K562 (cell line): ENCODE results near the gene TIPARP. TPM values are rescaled to one million over a fixed set of nuclear protein-coding genes. Genes with fewer than 3 reads are reported as not detected.

ENCODE experiments used
- ATAC-seq: fragments of 200-7000 bp; cut with Tn5 transposase; 3 replicates; pipeline ENCODE4 v1.9.1; 2020; ENCODE audit warnings: moderate library complexity
- BruUV-seq: library from RNA; stranded (reverse); fragments of 400-500 nt; replicated peaks from 2 replicates; lab custom pipeline; 2021; lab: Mats Ljungman, UMichigan
- CTCF ChIA-PET: fragments of 300-600 bp; formaldehyde crosslinking; extraction: SDS; loops from one replicate; lab custom pipeline; 2021; ENCODE audit warnings: low intra/inter-chr PET ratio; lab: Yijun Ruan, JAX
- POLR2A ChIA-PET: fragments of 300-600, 350-650 bp; sonication (Branson Sonifier 250); formaldehyde crosslinking; extraction: SDS; loops from one replicate; lab custom pipeline; 2021; ENCODE audit warnings: antibody characterized with exemption, inconsistent platforms; lab: Yijun Ruan, JAX
- DNase-seq, 4 experiments: peaks; one replicate each; pipeline versions ENCODE4 v3.0.0 to v3.0.0-alpha.2; 2011 to 2018; ENCODE audit warnings: low spot score in 3 of 4, mixed read lengths in 3 of 4; ENCODE audit errors: extremely low read depth in 1 of 4
- FAIRE-seq: peaks from 2 replicates; lab custom pipeline; 2011; peaks lifted over from hg19 to GRCh38; lab: Jason Lieb, UNC
- H2AFZ ChIP-seq: 2 replicates; pipeline ENCODE4 v1.6.0; 2011; ENCODE audit warnings: low read depth, low read length, control low read depth, inconsistent platforms
- H3K27ac ChIP-seq: fragments of 200-600 bp; 3 replicates; pipeline ENCODE4 v1.8.0; 2011; ENCODE audit warnings: low read depth, mild to moderate bottlenecking, control low read depth, inconsistent platforms, low read length, moderate library complexity, mixed read lengths; ENCODE audit errors: extremely low read depth
- H3K27me3 ChIP-seq, 2 experiments: fragments of 300-600 bp in 1 of 2; 2 replicates in 1 of 2; 3 replicates in 1 of 2; pipeline versions ENCODE4 v1.6.0 to v1.8.0; 2011; ENCODE audit warnings: inconsistent platforms in 2 of 2, low read length in 2 of 2, mild to moderate bottlenecking in 1 of 2, mixed read lengths in 1 of 2, moderate library complexity in 1 of 2; ENCODE audit not compliant: control insufficient read depth in 2 of 2, insufficient read depth in 2 of 2
- H3K36me3 ChIP-seq: fragments of 300-600 bp; 3 replicates; pipeline ENCODE4 v1.8.0; 2011; ENCODE audit warnings: mild to moderate bottlenecking, low read length, inconsistent platforms; ENCODE audit not compliant: control insufficient read depth, insufficient read depth
- H3K4me1 ChIP-seq, 2 experiments: fragments of 200-600 bp in 1 of 2; replicated peaks in 1 of 2; 2 replicates in 1 of 2; 3 replicates in 1 of 2; pipeline versions ENCODE4 v1.5.1 to v1.8.0; 2011; ENCODE audit warnings: inconsistent platforms in 2 of 2, low read length in 2 of 2, mild to moderate bottlenecking in 1 of 2, mixed read lengths in 1 of 2, moderate library complexity in 1 of 2; ENCODE audit not compliant: control insufficient read depth in 2 of 2, insufficient read depth in 2 of 2
- H3K4me2 ChIP-seq: 2 replicates; pipeline ENCODE4 v1.6.1; 2011; ENCODE audit warnings: low read length, control low read depth, inconsistent platforms, mixed read lengths; ENCODE audit not compliant: insufficient read depth
- H3K4me3 ChIP-seq: fragments of 200-600 bp; sonication (generic), shearing (Covaris generic); 2 replicates; pipeline ENCODE4 v1.5.1; 2016; ENCODE audit warnings: control low read depth, inconsistent platforms
- H3K79me2 ChIP-seq: fragments of 200-600 bp; 3 replicates; pipeline ENCODE4 v1.8.0; 2011; ENCODE audit warnings: low read length, inconsistent platforms; ENCODE audit not compliant: control insufficient read depth, insufficient read depth
- H3K9ac ChIP-seq, 2 experiments: 2 replicates each; pipeline versions ENCODE4 v1.6.0 to v1.6.1; 2011; ENCODE audit warnings: low read depth in 2 of 2, low read length in 2 of 2, control low read depth in 1 of 2, inconsistent platforms in 1 of 2, mild to moderate bottlenecking in 1 of 2, mixed read lengths in 1 of 2; ENCODE audit not compliant: insufficient read depth in 1 of 2
- H3K9me1 ChIP-seq: one replicate; pipeline ENCODE4 v1.6.0; 2011; ENCODE audit warnings: inconsistent platforms, mild to moderate bottlenecking, low read length, moderate library complexity; ENCODE audit not compliant: control insufficient read depth, insufficient read depth
- H3K9me3 ChIP-seq: replicated peaks from 2 replicates; pipeline ENCODE4 v1.5.1; 2011; ENCODE audit warnings: low read depth, low read length, inconsistent platforms; ENCODE audit not compliant: control insufficient read depth, insufficient read depth
- H4K20me1 ChIP-seq: replicated peaks from 2 replicates; pipeline ENCODE4 v1.6.1; 2011; ENCODE audit warnings: low read length, inconsistent platforms, mixed read lengths; ENCODE audit not compliant: control insufficient read depth, insufficient read depth
- ETS2 ChIP-seq: IDR thresholded peaks from 2 replicates; pipeline ENCODE4 v1.6.1; 2016; ENCODE audit warnings: borderline replicate concordance, missing genetic modification characterization, mild to moderate bottlenecking, moderate library complexity, missing compliant biosample characterization; ENCODE audit not compliant: poor library complexity, severe bottlenecking
- HNRNPK ChIP-seq: fragments of 200-400 bp; formaldehyde crosslinking; IDR thresholded peaks from one replicate; pipeline ENCODE4 v1.6.1; 2018; ENCODE audit warnings: mild to moderate bottlenecking, low read depth, low read length; ENCODE audit not compliant: poor library complexity, severe bottlenecking
- KDM2B ChIP-seq: fragments of 250-450 bp; sonication (Bioruptor Pico); IDR thresholded peaks from 2 replicates; pipeline ENCODE4 v1.8.0; 2021; ENCODE audit warnings: mild to moderate bottlenecking, moderate library complexity
- MEF2D ChIP-seq: conservative IDR thresholded peaks from 2 replicates; pipeline ENCODE4 v1.6.1; 2016; ENCODE audit warnings: low read depth, missing genetic modification characterization, missing compliant biosample characterization
- MTA1 ChIP-seq: fragments of 450-650 bp; IDR thresholded peaks from 2 replicates; pipeline ENCODE4 v1.6.1; 2017; ENCODE audit warnings: borderline replicate concordance
- MTA3 ChIP-seq: fragments of 450-650 bp; formaldehyde crosslinking; IDR thresholded peaks from 2 replicates; pipeline ENCODE4 v1.6.1; 2017; ENCODE audit warnings: mild to moderate bottlenecking, borderline replicate concordance
- RBM17 ChIP-seq: fragments of 200-400 bp; formaldehyde crosslinking; IDR thresholded peaks from 2 replicates; pipeline ENCODE4 v1.6.1; 2017; ENCODE audit warnings: low read depth, mild to moderate bottlenecking, low read length, borderline replicate concordance
- TCF7 ChIP-seq: sonication (generic); IDR thresholded peaks from 2 replicates; pipeline ENCODE4 v1.6.1; 2016; ENCODE audit warnings: antibody characterized with exemption, borderline replicate concordance
- TEAD4 ChIP-seq, 2 experiments: sonication (generic) in 1 of 2; formaldehyde crosslinking in 1 of 2; IDR thresholded peaks; 2 replicates each; pipeline versions ENCODE4 v1.6.1 to v1.8.0; 2012 to 2022; ENCODE audit warnings: borderline replicate concordance in 1 of 2, inconsistent platforms in 1 of 2, low read length in 1 of 2, mild to moderate bottlenecking in 1 of 2, missing genetic modification reagents in 1 of 2
- ZFP1 ChIP-seq: fragments of 450-650 bp; formaldehyde crosslinking; IDR thresholded peaks from 2 replicates; pipeline ENCODE4 v1.4.0; 2020; ENCODE audit warnings: mild to moderate bottlenecking, mixed read lengths
- ZNF764 ChIP-seq: fragments of 250-450 bp; sonication (Bioruptor Pico); IDR thresholded peaks from 2 replicates; pipeline ENCODE4 v1.4.0; 2020; ENCODE audit warnings: low read depth, mild to moderate bottlenecking, moderate library complexity
- WGBS: fragments of 100-300 bp; shearing (Covaris generic); methylation state at CpG from one replicate; pipeline ENCODE4 v1.1.6; 2016; ENCODE audit warnings: low coverage, mixed read lengths; ENCODE audit not compliant: insufficient coverage; ENCODE audit errors: missing lambda C conversion rate; 5-methylcytosine and 5-hydroxymethylcytosine counted together
- in situ Hi-C: fragments of 300-500 bp; cut with MboI; formaldehyde crosslinking; loops from 4 replicates; pipeline ENCODE4 v1.15.0; 2018; ENCODE audit warnings: inconsistent platforms, mixed read lengths
- intact Hi-C: fragments of 100-400 bp; cut with micrococcal nuclease; formaldehyde crosslinking; loops from 2 replicates; pipeline ENCODE4 v1.14.2; 2022
- polyA plus RNA-seq, 8 experiments: library from polyadenylated mRNA; depleted of rRNA in 4 of 8; stranded (reverse) in 5 of 8; unstranded in 3 of 8; fragments of >200 nt; fragmentation: Nextera tagmentation in 2 of 8; fragmentation: Illumina TruSeq in 1 of 8; extraction: Ambion mirVana in 2 of 8; extraction: Trizol in 1 of 8; gene quantifications; 2 replicates each; pipeline versions ENCODE4 v1.2.1 to v1.2.3, GENCODE V29; 2011 to 2014; ENCODE audit warnings: inconsistent platforms in 1 of 8, missing spikeins in 1 of 8
- total RNA-seq, 7 experiments: library from RNA; depleted of rRNA in 6 of 7; stranded (reverse); fragments of >200 nt in 6 of 7; fragmentation: Illumina TruSeq in 2 of 7; extraction: Trizol in 2 of 7; gene quantifications; 2 replicates each; pipeline versions ENCODE4 v1.2.1 to v1.2.3, GENCODE V29; 2011 to 2021; ENCODE audit warnings: low replicate concordance in 1 of 7

Gene TIPARP
- total and polyA plus RNA-seq, 9 of the 15 experiments (the other 6 are each of a cell fraction or from before 2014, with no cell fraction given): 2.4 to 29.4 (median 15.1) TPM

GRCh38 chr3:156747046-156747445 lies 72.7 kb downstream of the TIPARP start:
- H3K4me3 ChIP-seq: no peak overlapping the region
- FAIRE-seq: no peak
- no peak overlapping the region for H3K4me2 ChIP-seq
- 5% methylated on average over 1 of the region's 1 CpG for WGBS
- ChIA-PET CTCF (no interaction called here), POLR2A (interaction anchor here (1.1 kb wide), 1 partner anchor 18 kb away, joined by 3 read pairs; no protein-coding TSS in a partner anchor)
- BruUV-seq: no TSS peak
- no peak for DNase-seq
- H4K20me1 ChIP-seq: no peaks in the 10 kb centered on the region
- no peak overlapping the region for H3K9ac ChIP-seq
- H3K27ac ChIP-seq: no peak overlapping the region
- TF ChIP-seq ZFP1 (CRISPR knock-in tag) (peak; percentile 71; the same call in 1 of the 2 replicates), ETS2 (no peak)
- intact Hi-C loops (no loop called here), in situ Hi-C loops (no loop called here)
- no peaks in the 10 kb centered on the region for H3K27me3 ChIP-seq
- H3K9me3 ChIP-seq: no peaks in the 10 kb centered on the region
- no peaks in the 10 kb centered on the region; a peak in 2 of 5 replicates for H3K4me1 ChIP-seq
- no peaks in the 10 kb centered on the region for H3K9me1 ChIP-seq
- no peaks in the 10 kb centered on the region for H3K79me2 ChIP-seq
- no peak for ATAC-seq
- H3K36me3 ChIP-seq: no peaks in the 10 kb centered on the region
- H2AFZ ChIP-seq: no peak overlapping the region

GRCh38 chr3:156749244-156749643 lies 74.9 kb downstream of the TIPARP start:
- POLR2A ChIA-PET: interaction anchor here (1.3 kb wide), 1 partner anchor 18 kb away, joined by 4 read pairs; no protein-coding TSS in a partner anchor
- in situ Hi-C loops: no loop called here
- FAIRE-seq: no peak

More at GRCh38 chr3:156749244-156749643, 74.9 kb downstream of the TIPARP start:
- CTCF ChIA-PET: no interaction called here
- H3K9me1 ChIP-seq: no peaks in the 10 kb centered on the region
- H3K9ac ChIP-seq: no peak overlapping the region
- H4K20me1 ChIP-seq: no peaks in the 10 kb centered on the region
- no peak overlapping the region for H2AFZ ChIP-seq
- intact Hi-C loops: no loop called here
- no peak for TF ChIP-seq RBM17
- no peak for TF ChIP-seq TCF7
- no peak for TF ChIP-seq KDM2B (CRISPR knock-in tag)
- no peak for TF ChIP-seq MTA3
- no peak for TF ChIP-seq MTA1
- TF ChIP-seq ZNF764 (CRISPR knock-in tag): no peak
- TF ChIP-seq HNRNPK: no peak
- TF ChIP-seq TEAD4 (IDR thresholded peaks at IDR 0.05; ENCODE audit: low read length): no peak
- TF ChIP-seq TEAD4 (CRISPR knock-in tag; IDR thresholded peaks at IDR 0.05; ENCODE audit: borderline replicate concordance): no peak
- TF ChIP-seq MEF2D (tag): no peak
- H3K36me3 ChIP-seq: no peaks in the 10 kb centered on the region
- no TSS peak for BruUV-seq
- H3K9me3 ChIP-seq: no peaks in the 10 kb centered on the region
- 33% methylated on average over 5 of the region's 5 CpGs for WGBS
- no peak overlapping the region for H3K4me3 ChIP-seq
- H3K79me2 ChIP-seq: no peaks in the 10 kb centered on the region
- H3K4me2 ChIP-seq: no peak overlapping the region
- ATAC-seq (no peak), DNase-seq (no peak)
- H3K27ac ChIP-seq: no peak overlapping the region
- H3K4me1 ChIP-seq: no peaks in the 10 kb centered on the region; a peak in 2 of 5 replicates
- no peaks in the 10 kb centered on the region for H3K27me3 ChIP-seq
